Neural progenitor cell (in vitro differentiated cells): ENCODE data around the gene DCLRE1A.

Experiments used
- EZH2 ChIP-seq: fragments of 200-600 bp; sonication (generic); IDR thresholded peaks from 2 replicates; pipeline ENCODE4 v1.6.1; 2017; ENCODE audit warnings: antibody characterized with exemption, mild to moderate bottlenecking, moderate library complexity
- TF ChIP-seq, protein P1 (sequence below): fragments of 200-600 bp; sonication (generic); IDR thresholded peaks from 2 replicates; pipeline ENCODE4 v1.5.1; 2017; ENCODE audit warnings: antibody characterized with exemption, mild to moderate bottlenecking

DNA sequence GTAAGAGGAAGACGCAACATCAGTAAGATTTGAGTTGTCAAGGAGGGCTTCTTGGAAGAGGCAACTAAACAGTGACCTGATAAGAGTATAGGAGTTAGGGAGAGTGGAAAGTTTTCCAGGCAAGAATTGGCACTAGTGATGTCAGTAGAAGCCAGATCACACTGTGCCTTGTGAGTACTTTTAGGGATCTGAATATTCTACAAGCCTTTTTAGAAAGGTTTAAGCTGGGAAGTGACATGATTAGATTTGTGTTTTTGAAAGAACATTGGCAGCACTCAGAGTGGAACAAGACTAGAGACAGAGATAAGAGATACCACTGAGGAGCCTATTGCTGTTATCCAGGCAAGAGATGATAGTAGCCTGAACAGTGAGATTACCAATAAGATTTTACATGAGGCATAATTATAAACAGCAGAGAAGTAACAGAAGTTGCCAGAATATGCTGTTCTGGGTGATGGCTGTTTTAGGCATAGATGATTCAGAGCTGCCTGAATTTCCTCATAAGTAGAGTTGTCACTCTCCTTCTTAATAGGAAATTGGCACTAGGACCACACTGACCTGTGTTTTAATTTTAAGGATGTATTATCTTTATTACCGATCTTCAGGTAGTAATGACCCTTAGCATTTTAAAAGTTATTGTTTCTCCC lies 46.2 kb upstream of the DCLRE1A start:
- TF ChIP-seq, protein P1, sequence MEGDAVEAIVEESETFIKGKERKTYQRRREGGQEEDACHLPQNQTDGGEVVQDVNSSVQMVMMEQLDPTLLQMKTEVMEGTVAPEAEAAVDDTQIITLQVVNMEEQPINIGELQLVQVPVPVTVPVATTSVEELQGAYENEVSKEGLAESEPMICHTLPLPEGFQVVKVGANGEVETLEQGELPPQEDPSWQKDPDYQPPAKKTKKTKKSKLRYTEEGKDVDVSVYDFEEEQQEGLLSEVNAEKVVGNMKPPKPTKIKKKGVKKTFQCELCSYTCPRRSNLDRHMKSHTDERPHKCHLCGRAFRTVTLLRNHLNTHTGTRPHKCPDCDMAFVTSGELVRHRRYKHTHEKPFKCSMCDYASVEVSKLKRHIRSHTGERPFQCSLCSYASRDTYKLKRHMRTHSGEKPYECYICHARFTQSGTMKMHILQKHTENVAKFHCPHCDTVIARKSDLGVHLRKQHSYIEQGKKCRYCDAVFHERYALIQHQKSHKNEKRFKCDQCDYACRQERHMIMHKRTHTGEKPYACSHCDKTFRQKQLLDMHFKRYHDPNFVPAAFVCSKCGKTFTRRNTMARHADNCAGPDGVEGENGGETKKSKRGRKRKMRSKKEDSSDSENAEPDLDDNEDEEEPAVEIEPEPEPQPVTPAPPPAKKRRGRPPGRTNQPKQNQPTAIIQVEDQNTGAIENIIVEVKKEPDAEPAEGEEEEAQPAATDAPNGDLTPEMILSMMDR: no peak
- TF ChIP-seq EZH2: no peak
